BE2C (cell line): ENCODE measurements around the gene KLHL2.
A peak's percentile ranks its signal among the peaks of the same experiment; 100 is the strongest.
"Not testable (repeated sequence)": the region's sequence is repeated elsewhere in the genome, so short reads cannot be mapped to it uniquely, and the experiment has no call there.

Experiments
- DNase-seq: peaks from one replicate; pipeline ENCODE4 v3.0.0-alpha.2; 2020
- H3K27me3 ChIP-seq: fragments of 250-450 bp; sonication (Bioruptor Pico); 2 replicates; pipeline ENCODE4 v1.5.1; 2020; ENCODE audit warnings: mild to moderate bottlenecking
- H3K36me3 ChIP-seq: fragments of 250-450 bp; sonication (Bioruptor Pico); 2 replicates; pipeline ENCODE4 v1.5.1; 2020; ENCODE audit warnings: mild to moderate bottlenecking
- H3K4me1 ChIP-seq: fragments of 250-450 bp; sonication (Bioruptor Pico); 2 replicates; pipeline ENCODE4 v1.5.1; 2020
- H3K4me3 ChIP-seq: 2 replicates; pipeline ENCODE4 v1.5.1; 2011; ENCODE audit warnings: low read depth, low read length
- H3K9me3 ChIP-seq: fragments of 250-450 bp; sonication (Bioruptor Pico); 2 replicates; pipeline ENCODE4 v1.5.1; 2020
- CTCF ChIP-seq: IDR thresholded peaks from 2 replicates; pipeline ENCODE4 v1.5.1; 2012; ENCODE audit warnings: mild to moderate bottlenecking, low read depth, low read length

KLHL2 gene

GRCh38 chr4:165208221-165208652 is 876 bp downstream of the KLHL2 start:
- TF ChIP-seq CTCF: no peak
- DNase-seq: no peak
- Histone ChIP-seq H3K4me3 (peak overlapping the region; percentile 58), H3K4me1 (no peaks in the 10 kb centered on the region; the same call in 1 of the 2 replicates), H3K27me3 (peaks cover 46% of the 10 kb centered on the region), H3K36me3 (no peaks in the 10 kb centered on the region), H3K9me3 (no peaks in the 10 kb centered on the region)

- Histone ChIP-seq H3K9me3 (no peaks in the 10 kb centered on the region), H3K27me3 (peaks cover 40% of the 10 kb centered on the region), H3K4me3 (no peak overlapping the region), H3K36me3 (no peaks in the 10 kb centered on the region), H3K4me1 (no peaks in the 10 kb centered on the region; the same call in 1 of the 2 replicates)
- DNase-seq: no peak
- no peak for TF ChIP-seq CTCF
Measured at GRCh38 chr4:165208741-165209388, 1.5 kb downstream of the KLHL2 start.

GRCh38 chr4:165209796-165210195 is 2.4 kb downstream of the KLHL2 start:
- Histone ChIP-seq H3K27me3 (peaks cover 38% of the 10 kb centered on the region), H3K9me3 (no peaks in the 10 kb centered on the region), H3K4me3 (no peak overlapping the region), H3K36me3 (no peaks in the 10 kb centered on the region), H3K4me1 (no peaks in the 10 kb centered on the region; the same call in 1 of the 2 replicates)
- DNase-seq: no peak
- TF ChIP-seq CTCF: no peak

DNA sequence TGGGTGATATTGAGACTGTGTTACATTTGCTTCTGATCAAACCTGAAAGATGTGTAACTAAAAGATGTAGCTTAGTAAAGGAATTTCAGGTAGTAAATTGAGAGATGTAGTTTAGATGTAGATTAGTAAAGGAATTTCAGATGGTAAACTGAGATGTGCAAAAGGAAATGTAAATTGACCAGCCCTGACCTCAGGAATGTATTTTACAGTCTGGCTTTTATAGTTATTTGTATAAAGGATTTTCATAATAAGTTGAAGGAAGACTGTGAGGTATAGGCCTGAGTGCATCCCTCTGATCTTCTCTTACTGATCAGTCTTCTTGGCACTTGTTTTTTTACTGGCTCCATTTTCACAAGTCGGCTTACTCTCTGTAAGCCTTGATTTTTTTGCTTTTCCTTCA is 3.2 kb downstream of the KLHL2 start:
- peaks cover 38% of the 10 kb centered on the region for H3K27me3 ChIP-seq
- no peaks in the 10 kb centered on the region for H3K9me3 ChIP-seq
- H3K36me3 ChIP-seq: no peaks in the 10 kb centered on the region
- no peak for DNase-seq
- no peaks in the 10 kb centered on the region; the same call in 1 of the 2 replicates for H3K4me1 ChIP-seq
- no peak overlapping the region for H3K4me3 ChIP-seq
- no peak for TF ChIP-seq CTCF

DNA sequence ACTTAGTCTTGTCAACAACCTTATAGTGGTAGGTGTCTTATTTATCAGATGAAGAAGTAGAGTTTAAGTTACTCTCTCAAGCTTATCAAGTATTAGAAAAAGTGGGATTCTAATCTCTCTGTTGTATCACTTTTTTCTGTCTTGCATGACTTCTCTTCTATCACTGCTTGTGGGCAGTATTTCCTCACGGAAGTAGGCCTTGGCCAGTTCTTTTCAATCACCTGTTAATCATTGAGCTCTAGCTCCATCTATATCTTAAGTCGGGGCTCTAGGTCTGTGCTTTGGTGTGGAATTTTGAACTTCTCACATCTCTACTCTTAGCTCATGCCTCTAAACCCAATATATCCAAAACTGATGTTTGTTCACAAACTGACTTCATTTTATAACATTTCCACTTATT is 5.3 kb downstream of the KLHL2 start:
- H3K4me3 ChIP-seq, DNase-seq, H3K9me3 ChIP-seq, H3K4me1 ChIP-seq, H3K36me3 ChIP-seq: not testable (repeated sequence)
- H3K27me3 ChIP-seq: peaks cover 32% of the 10 kb centered on the region

- H3K9me3 ChIP-seq, H3K36me3 ChIP-seq, DNase-seq, H3K4me3 ChIP-seq, H3K4me1 ChIP-seq: not testable (repeated sequence)
- H3K27me3 ChIP-seq: peaks cover 24% of the 10 kb centered on the region
Measured at GRCh38 chr4:165213404-165213803, 6.0 kb downstream of the KLHL2 start.

- H3K4me1 ChIP-seq, H3K4me3 ChIP-seq, H3K9me3 ChIP-seq, DNase-seq, H3K36me3 ChIP-seq: not testable (repeated sequence)
- H3K27me3 ChIP-seq: peaks cover 17% of the 10 kb centered on the region
Measured at GRCh38 chr4:165213991-165214709, 6.8 kb downstream of the KLHL2 start.

GRCh38 chr4:165215034-165215751 is 7.8 kb downstream of the KLHL2 start:
- not testable (repeated sequence) for DNase-seq, H3K36me3 ChIP-seq, H3K27me3 ChIP-seq, H3K4me3 ChIP-seq, H3K4me1 ChIP-seq, H3K9me3 ChIP-seq

- not testable (repeated sequence) for H3K4me1 ChIP-seq
Measured at GRCh38 chr4:165215761-165216487, 8.6 kb downstream of the KLHL2 start.

More at GRCh38 chr4:165215761-165216487, 8.6 kb downstream of the KLHL2 start:
- H3K4me3 ChIP-seq, H3K36me3 ChIP-seq, DNase-seq, H3K27me3 ChIP-seq, H3K9me3 ChIP-seq: not testable (repeated sequence)
